Measurements from ENCODE around the gene ODAD4.

ODAD4 gene

GRCh38 chr17:41977991-41978390 lies 47.6 kb downstream of the ODAD4 start:
- H3K9me3 ChIP-seq (ENCODE audit: control insufficient read depth, low read depth, low read length) = no peaks in the 10 kb centered on the region
- peaks cover 79% of the 10 kb centered on the region for H3K36me3 ChIP-seq (ENCODE audit: control insufficient read depth, low read depth, low read length)
- H3K4me1 ChIP-seq (ENCODE audit: control insufficient read depth, low read depth, low read length) = no peaks in the 10 kb centered on the region
- no peaks in the 10 kb centered on the region for H3K27me3 ChIP-seq (ENCODE audit: control insufficient read depth, insufficient read depth, low read length)
- H3K9ac ChIP-seq (ENCODE audit: low read length) = no peak overlapping the region
- H3K4me3 ChIP-seq (ENCODE audit: low read length) = no peak overlapping the region
- H3K27ac ChIP-seq (ENCODE audit: low read length) = no peak overlapping the region

- no peak overlapping the region for H3K9ac ChIP-seq (ENCODE audit: low read length)
- H3K27me3 ChIP-seq (ENCODE audit: control insufficient read depth, insufficient read depth, low read length) = no peaks in the 10 kb centered on the region
- H3K4me3 ChIP-seq (ENCODE audit: low read length) = no peak overlapping the region
- H3K4me1 ChIP-seq (ENCODE audit: control insufficient read depth, low read depth, low read length) = no peaks in the 10 kb centered on the region
- no peak overlapping the region for H3K27ac ChIP-seq (ENCODE audit: low read length)
- H3K9me3 ChIP-seq (ENCODE audit: control insufficient read depth, low read depth, low read length) = no peaks in the 10 kb centered on the region
- H3K36me3 ChIP-seq (ENCODE audit: control insufficient read depth, low read depth, low read length) = peaks cover 83% of the 10 kb centered on the region
Observed at GRCh38 chr17:41982026-41982760, 51.8 kb downstream of the ODAD4 start.

- Histone ChIP-seq H3K27me3 (ENCODE audit: control insufficient read depth, insufficient read depth, low read length) (no peaks in the 10 kb centered on the region), H3K9ac (ENCODE audit: low read length) (no peak overlapping the region), H3K27ac (ENCODE audit: low read length) (no peak overlapping the region), H3K4me3 (ENCODE audit: low read length) (no peak overlapping the region), H3K4me1 (ENCODE audit: control insufficient read depth, low read depth, low read length) (no peaks in the 10 kb centered on the region), H3K36me3 (ENCODE audit: control insufficient read depth, low read depth, low read length) (peaks cover 89% of the 10 kb centered on the region), H3K9me3 (ENCODE audit: control insufficient read depth, low read depth, low read length) (no peaks in the 10 kb centered on the region)
Observed at GRCh38 chr17:41984454-41984853, 54.0 kb downstream of the ODAD4 start.

- no peak overlapping the region for H3K9ac ChIP-seq (ENCODE audit: low read length)
- H3K27me3 ChIP-seq (ENCODE audit: control insufficient read depth, insufficient read depth, low read length) = no peaks in the 10 kb centered on the region
- H3K4me3 ChIP-seq (ENCODE audit: low read length) = no peak overlapping the region
- H3K36me3 ChIP-seq (ENCODE audit: control insufficient read depth, low read depth, low read length) = peaks cover 95% of the 10 kb centered on the region
- H3K4me1 ChIP-seq (ENCODE audit: control insufficient read depth, low read depth, low read length) = no peaks in the 10 kb centered on the region
- H3K9me3 ChIP-seq (ENCODE audit: control insufficient read depth, low read depth, low read length) = no peaks in the 10 kb centered on the region
- H3K27ac ChIP-seq (ENCODE audit: low read length) = no peak overlapping the region
Observed at GRCh38 chr17:41985919-41986318, 55.5 kb downstream of the ODAD4 start.

GRCh38 chr17:41986634-41987033 lies 56.2 kb downstream of the ODAD4 start:
- Histone ChIP-seq H3K9ac (ENCODE audit: low read length) (no peak overlapping the region), H3K27me3 (ENCODE audit: control insufficient read depth, insufficient read depth, low read length) (no peaks in the 10 kb centered on the region), H3K9me3 (ENCODE audit: control insufficient read depth, low read depth, low read length) (no peaks in the 10 kb centered on the region), H3K36me3 (ENCODE audit: control insufficient read depth, low read depth, low read length) (peaks cover 96% of the 10 kb centered on the region), H3K4me1 (ENCODE audit: control insufficient read depth, low read depth, low read length) (no peaks in the 10 kb centered on the region), H3K4me3 (ENCODE audit: low read length) (no peak overlapping the region), H3K27ac (ENCODE audit: low read length) (no peak overlapping the region)

GRCh38 chr17:41987642-41988041 lies 57.2 kb downstream of the ODAD4 start:
- Histone ChIP-seq H3K4me1 (ENCODE audit: control insufficient read depth, low read depth, low read length) (no peaks in the 10 kb centered on the region), H3K27me3 (ENCODE audit: control insufficient read depth, insufficient read depth, low read length) (no peaks in the 10 kb centered on the region), H3K27ac (ENCODE audit: low read length) (no peak overlapping the region), H3K36me3 (ENCODE audit: control insufficient read depth, low read depth, low read length) (peaks cover 94% of the 10 kb centered on the region), H3K4me3 (ENCODE audit: low read length) (no peak overlapping the region), H3K9ac (ENCODE audit: low read length) (no peak overlapping the region), H3K9me3 (ENCODE audit: control insufficient read depth, low read depth, low read length) (no peaks in the 10 kb centered on the region)

GRCh38 chr17:41988418-41988817 lies 58.0 kb downstream of the ODAD4 start:
- H3K9me3 ChIP-seq (ENCODE audit: control insufficient read depth, low read depth, low read length) = no peaks in the 10 kb centered on the region
- no peak overlapping the region for H3K27ac ChIP-seq (ENCODE audit: low read length)
- no peaks in the 10 kb centered on the region for H3K27me3 ChIP-seq (ENCODE audit: control insufficient read depth, insufficient read depth, low read length)
- no peaks in the 10 kb centered on the region for H3K4me1 ChIP-seq (ENCODE audit: control insufficient read depth, low read depth, low read length)
- no peak overlapping the region for H3K4me3 ChIP-seq (ENCODE audit: low read length)
- H3K9ac ChIP-seq (ENCODE audit: low read length) = no peak overlapping the region
- peaks cover 93% of the 10 kb centered on the region for H3K36me3 ChIP-seq (ENCODE audit: control insufficient read depth, low read depth, low read length)

GRCh38 chr17:41989702-41990419 lies 59.4 kb downstream of the ODAD4 start:
- Histone ChIP-seq H3K9me3 (ENCODE audit: control insufficient read depth, low read depth, low read length) (no peaks in the 10 kb centered on the region), H3K36me3 (ENCODE audit: control insufficient read depth, low read depth, low read length) (peaks cover 91% of the 10 kb centered on the region), H3K27ac (ENCODE audit: low read length) (no peak overlapping the region), H3K9ac (ENCODE audit: low read length) (no peak overlapping the region), H3K27me3 (ENCODE audit: control insufficient read depth, insufficient read depth, low read length) (no peaks in the 10 kb centered on the region), H3K4me3 (ENCODE audit: low read length) (no peak overlapping the region), H3K4me1 (ENCODE audit: control insufficient read depth, low read depth, low read length) (no peaks in the 10 kb centered on the region)

GRCh38 chr17:41992576-41992975 lies 62.2 kb downstream of the ODAD4 start:
- no peaks in the 10 kb centered on the region for H3K4me1 ChIP-seq (ENCODE audit: control insufficient read depth, low read depth, low read length)
- H3K36me3 ChIP-seq (ENCODE audit: control insufficient read depth, low read depth, low read length) = peaks cover 92% of the 10 kb centered on the region
- no peak overlapping the region for H3K9ac ChIP-seq (ENCODE audit: low read length)
- no peaks in the 10 kb centered on the region for H3K27me3 ChIP-seq (ENCODE audit: control insufficient read depth, insufficient read depth, low read length)
- H3K4me3 ChIP-seq (ENCODE audit: low read length) = no peak overlapping the region
- no peak overlapping the region for H3K27ac ChIP-seq (ENCODE audit: low read length)
- H3K9me3 ChIP-seq (ENCODE audit: control insufficient read depth, low read depth, low read length) = no peaks in the 10 kb centered on the region

- no peaks in the 10 kb centered on the region for H3K27me3 ChIP-seq (ENCODE audit: control insufficient read depth, insufficient read depth, low read length)
- H3K9me3 ChIP-seq (ENCODE audit: control insufficient read depth, low read depth, low read length) = no peaks in the 10 kb centered on the region
- no peaks in the 10 kb centered on the region for H3K4me1 ChIP-seq (ENCODE audit: control insufficient read depth, low read depth, low read length)
- no peak overlapping the region for H3K9ac ChIP-seq (ENCODE audit: low read length)
- H3K27ac ChIP-seq (ENCODE audit: low read length) = no peak overlapping the region
- H3K4me3 ChIP-seq (ENCODE audit: low read length) = no peak overlapping the region
- H3K36me3 ChIP-seq (ENCODE audit: control insufficient read depth, low read depth, low read length) = peaks cover 78% of the 10 kb centered on the region
Observed at GRCh38 chr17:41996855-41997164, 66.4 kb downstream of the ODAD4 start.

- Histone ChIP-seq H3K9me3 (ENCODE audit: control insufficient read depth, low read depth, low read length) (no peaks in the 10 kb centered on the region), H3K36me3 (ENCODE audit: control insufficient read depth, low read depth, low read length) (peaks cover 77% of the 10 kb centered on the region), H3K9ac (ENCODE audit: low read length) (no peak overlapping the region), H3K27me3 (ENCODE audit: control insufficient read depth, insufficient read depth, low read length) (no peaks in the 10 kb centered on the region), H3K27ac (ENCODE audit: low read length) (no peak overlapping the region), H3K4me3 (ENCODE audit: low read length) (no peak overlapping the region), H3K4me1 (ENCODE audit: control insufficient read depth, low read depth, low read length) (no peaks in the 10 kb centered on the region)
Observed at GRCh38 chr17:41998497-41998896, 68.1 kb downstream of the ODAD4 start.
